ENCODE data around the gene RAD54L2.

RAD54L2 gene

GRCh38 chr3:51581524-51581923, 43.0 kb downstream of the RAD54L2 start:
- no peak for DNase-seq (ENCODE audit: low read depth, low spot score)
- Histone ChIP-seq H3K9me3 (ENCODE audit: low read depth, low read length) (no peaks in the 10 kb centered on the region), H3K27ac (no peak overlapping the region), H3K4me3 (no peak overlapping the region), H3K9ac (ENCODE audit: insufficient read length) (no peak overlapping the region), H3K36me3 (ENCODE audit: insufficient read depth, low read length) (no peaks in the 10 kb centered on the region)
- TF ChIP-seq EZH2 (IDR thresholded peaks at IDR 0.05), result no peak
- TF ChIP-seq POLR2AphosphoS5 (IDR thresholded peaks at IDR 0.05; ENCODE audit: borderline replicate concordance, low read depth, low read length), result no peak
- TF ChIP-seq FOXP2 (optimal IDR thresholded peaks at IDR 0.05; ENCODE audit: control extremely low read depth, extremely low read length, insufficient read depth), result no peak

- DNase-seq (ENCODE audit: low read depth, low spot score), result no peak
- Histone ChIP-seq H3K9me3 (ENCODE audit: low read depth, low read length) (no peaks in the 10 kb centered on the region), H3K27ac (no peak overlapping the region), H3K9ac (ENCODE audit: insufficient read length) (no peak overlapping the region), H3K36me3 (ENCODE audit: insufficient read depth, low read length) (no peaks in the 10 kb centered on the region), H3K4me3 (no peak overlapping the region)
- TF ChIP-seq FOXP2 (optimal IDR thresholded peaks at IDR 0.05; ENCODE audit: control extremely low read depth, extremely low read length, insufficient read depth), result no peak
- no peak for TF ChIP-seq EZH2 (IDR thresholded peaks at IDR 0.05)
- TF ChIP-seq POLR2AphosphoS5 (IDR thresholded peaks at IDR 0.05; ENCODE audit: borderline replicate concordance, low read depth, low read length), result no peak
Measured at GRCh38 chr3:51585197-51585596, 46.7 kb downstream of the RAD54L2 start.

DNA sequence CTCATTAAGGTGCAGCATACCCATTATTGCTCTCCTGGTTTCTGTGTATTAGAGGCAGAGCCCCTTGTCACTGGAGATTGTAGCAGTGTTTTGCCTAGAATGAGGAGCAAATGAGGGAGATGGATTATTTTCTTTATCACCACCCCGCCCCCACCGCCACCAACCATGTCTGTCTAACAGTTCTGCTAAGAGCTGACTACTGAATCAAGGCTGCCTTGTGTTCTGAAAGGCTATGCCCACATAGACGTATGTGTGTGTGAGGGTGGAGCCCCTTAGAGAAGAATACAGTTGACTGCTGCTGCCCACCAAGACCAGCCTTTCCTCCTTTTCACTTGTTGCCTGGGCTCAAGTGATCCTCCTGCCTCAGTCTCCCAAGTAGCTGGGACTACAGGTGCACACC, 47.4 kb downstream of the RAD54L2 start:
- Histone ChIP-seq H3K9ac (ENCODE audit: insufficient read length) (no peak overlapping the region), H3K27ac (no peak overlapping the region), H3K4me3 (no peak overlapping the region), H3K36me3 (ENCODE audit: insufficient read depth, low read length) (no peaks in the 10 kb centered on the region), H3K9me3 (ENCODE audit: low read depth, low read length) (no peaks in the 10 kb centered on the region)
- no peak for DNase-seq (ENCODE audit: low read depth, low spot score)
- no peak for TF ChIP-seq EZH2 (IDR thresholded peaks at IDR 0.05)
- no peak for TF ChIP-seq FOXP2 (optimal IDR thresholded peaks at IDR 0.05; ENCODE audit: control extremely low read depth, extremely low read length, insufficient read depth)
- no peak for TF ChIP-seq POLR2AphosphoS5 (IDR thresholded peaks at IDR 0.05; ENCODE audit: borderline replicate concordance, low read depth, low read length)
